ENCODE measurements around the gene TENT5A.

GRCh38 chr6:81753711-81754577 is 1.5 kb upstream of the TENT5A start:
- TF ChIP-seq CTCF (conservative IDR thresholded peaks at IDR 0.05; ENCODE audit: low read depth, low read length) (peak; percentile 75), EZH2 (IDR thresholded peaks at IDR 0.05; ENCODE audit: low read length, unreplicated experiment) (no peak)

Data from PC-3 (cell line).